Measurements from ENCODE around the gene TUBG2.
"Not testable (repeated sequence)": the region's sequence is repeated elsewhere in the genome, so short reads cannot be mapped to it uniquely, and the experiment has no call there.

The TUBG2 gene

DNA sequence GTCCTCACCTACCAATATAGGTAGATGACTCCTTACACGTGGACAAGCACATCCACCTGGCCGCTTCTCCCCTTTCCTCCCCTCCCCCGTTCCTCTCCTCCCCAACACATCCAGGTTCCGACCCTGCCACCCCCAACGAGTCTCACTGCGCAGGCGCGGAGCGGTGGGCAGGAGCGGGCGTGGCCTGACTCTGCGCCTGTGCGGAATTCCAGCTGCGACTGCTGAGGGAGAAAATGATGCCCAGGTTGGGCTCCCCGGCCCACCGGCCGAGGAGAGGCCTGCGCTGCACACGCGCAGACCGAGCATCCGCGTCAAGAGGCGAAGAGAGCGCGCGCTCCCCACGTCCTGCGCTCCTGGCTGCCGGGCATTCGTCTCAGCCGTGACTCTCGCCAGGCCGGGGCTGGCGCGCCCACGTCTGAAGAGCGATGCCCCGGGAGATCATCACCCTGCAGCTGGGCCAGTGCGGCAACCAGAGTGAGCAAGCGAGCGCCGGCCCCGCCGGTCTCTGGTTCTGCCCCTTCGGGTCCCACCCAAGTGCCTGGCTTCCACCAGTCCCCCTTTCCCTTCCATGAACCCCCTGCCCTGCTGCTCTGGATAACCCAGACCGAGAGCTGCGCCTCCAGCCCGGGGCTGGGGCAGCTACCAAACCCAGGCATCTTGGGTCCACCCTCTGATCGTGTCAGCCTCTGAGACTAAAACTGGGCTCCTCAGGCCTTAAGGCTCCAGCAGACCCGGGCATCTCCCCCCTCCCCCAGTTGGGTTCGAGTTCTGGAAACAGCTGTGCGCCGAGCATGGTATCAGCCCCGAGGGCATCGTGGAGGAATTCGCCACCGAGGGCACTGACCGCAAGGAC lies at the start of gene TUBG2:
TUBG2 (plus strand) TSS at position 206 of the 853 bp plus-strand sequence; CDS start at position 426, 220 bp downstream.
- in situ Hi-C loops (cut with MboI; ENCODE audit: low sequenced_read_pairs) = no loop called here

DNA sequence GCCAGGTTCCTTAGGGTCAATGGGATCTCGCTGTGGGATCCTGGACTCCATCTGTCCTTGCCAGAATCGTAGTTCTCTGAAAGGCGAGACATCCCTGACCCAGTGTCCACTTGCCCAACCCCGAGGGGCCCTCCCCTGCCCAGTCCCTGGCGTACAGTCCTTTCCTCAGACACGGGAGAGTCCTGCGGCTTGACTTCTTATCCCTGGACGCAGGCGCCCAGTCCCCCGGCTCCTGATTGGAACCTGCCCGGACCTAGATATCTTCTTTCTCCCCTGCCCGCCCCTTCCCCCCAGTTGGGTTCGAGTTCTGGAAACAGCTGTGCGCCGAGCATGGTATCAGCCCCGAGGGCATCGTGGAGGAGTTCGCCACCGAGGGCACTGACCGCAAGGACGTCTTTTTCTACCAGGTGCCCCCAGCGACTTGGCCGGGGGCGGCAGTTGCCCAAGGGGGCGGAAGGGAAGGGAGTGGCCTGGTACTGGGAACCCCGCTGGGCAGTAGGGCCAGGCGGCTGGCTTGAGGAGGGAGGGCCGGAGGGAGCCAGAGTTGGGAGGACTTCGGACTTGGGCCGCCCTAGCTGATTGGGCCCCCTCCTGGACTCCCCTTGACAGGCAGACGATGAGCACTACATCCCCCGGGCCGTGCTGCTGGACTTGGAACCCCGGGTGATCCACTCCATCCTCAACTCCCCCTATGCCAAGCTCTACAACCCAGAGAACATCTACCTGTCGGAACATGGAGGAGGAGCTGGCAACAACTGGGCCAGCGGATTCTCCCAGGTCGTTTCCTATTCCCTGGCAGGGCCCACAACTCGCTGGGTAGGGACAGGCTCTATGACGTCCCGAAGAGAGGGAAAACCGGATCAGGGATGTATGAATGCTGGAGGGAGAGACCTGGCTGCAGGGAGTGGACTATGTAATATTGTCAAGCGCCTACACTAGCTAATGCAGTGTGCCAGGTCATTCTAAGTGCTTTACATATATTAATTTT lies 49.0 kb upstream of the TUBG2 start:
- in situ Hi-C loops (cut with MboI; ENCODE audit: low sequenced_read_pairs) = not testable (repeated sequence)

DNA sequence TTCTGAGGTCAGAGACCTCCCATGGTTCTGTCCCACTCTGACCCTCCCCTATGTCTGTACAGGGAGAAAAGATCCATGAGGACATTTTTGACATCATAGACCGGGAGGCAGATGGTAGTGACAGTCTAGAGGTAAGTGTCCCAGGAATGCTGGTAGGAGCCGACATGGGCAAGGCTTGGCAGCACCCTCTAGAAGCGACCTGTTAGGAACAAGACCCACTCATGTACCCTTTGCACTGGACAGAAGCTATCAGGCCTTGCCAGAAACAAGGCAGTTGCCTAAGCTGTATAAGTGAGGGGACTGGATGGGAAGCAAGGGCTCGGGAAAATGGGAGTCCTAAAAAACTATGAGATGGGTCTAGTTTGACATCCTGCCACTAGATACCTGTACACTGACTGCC lies 47.1 kb upstream of the TUBG2 start:
- in situ Hi-C loops (cut with MboI; ENCODE audit: low sequenced_read_pairs) = no loop called here

DNA sequence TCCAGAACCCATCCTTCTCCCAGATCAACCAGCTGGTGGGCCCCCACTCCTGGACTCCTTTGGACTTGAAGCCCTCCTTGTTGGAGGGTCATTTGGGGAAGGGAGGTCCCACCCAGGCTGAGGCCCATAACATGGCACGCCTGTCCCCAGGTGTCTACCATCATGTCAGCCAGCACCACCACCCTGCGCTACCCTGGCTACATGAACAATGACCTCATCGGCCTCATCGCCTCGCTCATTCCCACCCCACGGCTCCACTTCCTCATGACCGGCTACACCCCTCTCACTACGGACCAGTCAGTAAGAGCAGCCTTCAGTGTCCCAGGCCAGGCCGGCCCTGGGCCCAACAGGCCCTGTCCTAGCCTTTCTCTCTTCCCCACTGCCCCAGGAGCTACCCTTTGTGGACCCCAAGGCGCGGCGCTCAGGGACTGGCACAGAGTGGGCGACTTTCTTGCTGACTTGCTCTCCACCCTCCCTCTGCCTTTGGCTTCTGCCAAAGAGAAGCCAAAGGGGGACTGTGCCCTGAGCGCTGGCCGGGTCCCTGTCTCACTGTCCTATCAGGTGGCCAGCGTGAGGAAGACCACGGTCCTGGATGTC lies 45.3 kb upstream of the TUBG2 start:
- in situ Hi-C loops (cut with MboI; ENCODE audit: low sequenced_read_pairs) = no loop called here

DNA sequence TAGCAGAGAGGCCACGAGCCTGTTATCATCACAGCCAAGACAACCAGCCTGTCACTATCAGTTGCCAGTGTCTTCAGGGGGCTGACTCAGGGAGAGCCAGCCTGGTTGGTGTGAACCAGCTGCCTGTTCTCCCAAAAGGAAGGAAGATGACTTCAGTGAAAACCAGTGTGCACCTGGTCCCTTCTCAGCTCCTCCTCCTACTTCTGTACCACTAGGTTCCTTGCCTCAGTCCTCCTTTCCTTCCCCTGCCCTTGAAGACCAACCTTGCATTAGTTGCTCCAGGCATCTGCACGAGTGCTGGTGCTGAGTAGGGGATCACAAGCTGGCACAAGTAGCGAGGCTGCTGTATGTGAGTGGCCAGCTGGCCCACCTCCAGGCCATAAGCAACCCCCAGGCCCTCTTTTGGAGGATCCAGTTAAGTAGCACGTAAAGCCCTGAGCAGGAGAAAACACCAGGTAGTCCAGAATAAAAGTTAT lies 41.1 kb upstream of the TUBG2 start:
- in situ Hi-C loops (cut with MboI; ENCODE audit: low sequenced_read_pairs) = no loop called here

DNA sequence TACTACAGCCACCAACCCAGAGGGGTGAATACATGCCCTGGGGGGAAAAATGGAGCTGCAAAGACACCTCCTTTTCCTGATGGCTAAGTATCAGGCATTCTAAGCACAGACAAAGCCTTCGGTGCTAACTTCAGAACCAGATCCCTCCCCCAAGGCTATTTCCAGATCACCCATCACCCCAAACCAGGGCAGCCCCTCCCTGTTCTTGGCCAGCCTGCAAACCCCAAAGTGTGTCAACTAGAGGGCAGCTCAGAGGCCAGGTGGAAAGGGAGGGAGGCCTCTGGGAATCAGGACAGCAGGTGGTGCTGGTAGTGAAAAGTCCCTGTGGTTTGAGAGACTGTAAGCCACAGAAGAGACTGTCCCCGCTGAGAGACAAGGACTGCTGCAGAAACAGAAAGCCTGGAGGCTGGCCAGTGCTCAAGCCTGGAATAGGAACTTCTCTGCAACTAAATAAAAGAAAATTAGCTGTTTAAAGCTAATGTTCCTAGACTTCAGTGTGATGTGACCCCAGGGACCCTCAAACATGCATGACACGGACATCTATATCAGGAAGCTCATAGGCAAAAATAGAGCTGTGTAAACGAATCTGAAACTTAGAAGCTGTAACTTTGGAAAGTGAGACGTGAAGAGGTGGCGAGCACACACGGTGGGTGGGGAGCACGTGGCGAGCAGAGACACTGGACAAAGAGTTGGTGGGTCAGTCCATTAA lies 40.5 kb upstream of the TUBG2 start:
- in situ Hi-C loops (cut with MboI; ENCODE audit: low sequenced_read_pairs) = no loop called here

DNA sequence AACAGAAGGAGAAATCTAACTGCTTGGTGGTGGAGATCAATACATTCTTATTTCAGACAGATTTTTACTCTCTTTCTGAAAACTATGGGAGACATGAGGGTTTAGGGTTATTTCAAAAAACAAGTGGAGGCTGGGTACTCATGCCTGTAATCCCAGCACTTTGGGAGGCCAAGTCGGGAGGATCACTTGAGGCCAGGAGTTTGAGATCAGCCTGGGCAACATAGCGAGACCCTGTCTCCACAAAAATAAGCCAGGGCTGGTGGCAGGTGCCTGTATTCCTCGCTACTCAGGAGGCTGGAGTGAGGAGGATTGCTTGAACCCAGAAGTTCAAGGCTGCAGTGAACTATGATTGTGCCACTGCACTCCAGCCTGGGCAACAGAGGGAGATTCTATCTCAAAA lies 37.1 kb upstream of the TUBG2 start:
- in situ Hi-C loops (cut with MboI; ENCODE audit: low sequenced_read_pairs) = not testable (repeated sequence)

DNA sequence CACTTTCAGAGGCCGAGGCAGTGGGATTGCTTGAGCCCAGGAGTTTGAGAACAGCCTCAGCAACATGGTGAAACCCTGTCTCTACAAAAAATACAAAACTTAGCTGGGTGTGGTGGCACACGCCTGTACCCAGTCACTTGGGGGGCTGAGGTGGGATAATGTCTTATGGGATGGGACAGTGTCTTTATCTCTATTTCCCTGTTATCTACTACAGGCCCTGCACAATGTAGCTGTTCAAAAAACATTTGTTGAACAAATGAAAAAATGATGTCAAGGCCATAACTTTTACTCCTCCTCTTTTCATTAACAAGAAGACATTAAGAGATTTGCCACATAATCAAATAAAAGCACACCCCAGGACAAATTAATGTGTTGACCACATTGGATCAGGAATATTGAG lies 35.8 kb upstream of the TUBG2 start:
- in situ Hi-C loops (cut with MboI; ENCODE audit: low sequenced_read_pairs) = no loop called here

DNA sequence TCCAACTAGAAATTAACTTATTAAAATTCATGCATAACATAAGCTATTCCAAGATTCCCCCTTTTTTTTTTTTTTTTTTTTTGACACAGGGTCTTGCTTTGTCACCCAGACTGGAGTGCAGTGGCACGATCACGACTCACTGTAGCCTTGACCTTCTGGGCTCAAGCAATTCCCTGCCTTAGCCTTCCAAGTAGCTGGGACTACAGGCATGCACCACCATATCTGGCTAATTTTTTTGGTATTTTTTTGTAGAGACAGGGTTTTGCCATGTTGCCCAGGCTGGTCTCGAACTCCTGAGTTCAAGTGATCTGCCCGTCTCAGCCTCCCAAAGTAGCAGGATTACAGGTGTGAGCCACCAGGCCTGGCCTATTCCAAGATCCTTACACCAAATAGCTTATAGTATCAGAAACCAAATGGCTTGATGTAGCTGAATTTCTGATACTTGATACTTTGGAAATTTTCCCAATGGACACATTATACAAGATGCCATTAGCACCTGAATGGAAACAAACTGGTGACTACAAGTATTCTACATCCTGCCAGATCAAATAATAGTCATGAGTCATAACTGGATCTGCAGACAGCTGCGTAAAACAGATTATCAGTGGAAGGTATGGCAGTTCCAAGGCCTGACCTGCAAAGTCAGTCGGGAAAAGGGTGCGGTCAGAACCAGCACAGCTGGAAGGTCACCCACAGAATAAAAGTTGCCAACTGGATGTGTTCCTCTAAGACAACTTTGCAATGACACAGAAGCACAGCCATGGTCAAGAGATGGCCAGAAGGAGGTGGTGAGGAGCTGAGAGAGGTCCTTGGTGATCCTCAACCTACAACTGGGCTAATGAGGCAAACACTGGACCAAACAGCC lies 35.1 kb upstream of the TUBG2 start:
- in situ Hi-C loops (cut with MboI; ENCODE audit: low sequenced_read_pairs) = no loop called here

DNA sequence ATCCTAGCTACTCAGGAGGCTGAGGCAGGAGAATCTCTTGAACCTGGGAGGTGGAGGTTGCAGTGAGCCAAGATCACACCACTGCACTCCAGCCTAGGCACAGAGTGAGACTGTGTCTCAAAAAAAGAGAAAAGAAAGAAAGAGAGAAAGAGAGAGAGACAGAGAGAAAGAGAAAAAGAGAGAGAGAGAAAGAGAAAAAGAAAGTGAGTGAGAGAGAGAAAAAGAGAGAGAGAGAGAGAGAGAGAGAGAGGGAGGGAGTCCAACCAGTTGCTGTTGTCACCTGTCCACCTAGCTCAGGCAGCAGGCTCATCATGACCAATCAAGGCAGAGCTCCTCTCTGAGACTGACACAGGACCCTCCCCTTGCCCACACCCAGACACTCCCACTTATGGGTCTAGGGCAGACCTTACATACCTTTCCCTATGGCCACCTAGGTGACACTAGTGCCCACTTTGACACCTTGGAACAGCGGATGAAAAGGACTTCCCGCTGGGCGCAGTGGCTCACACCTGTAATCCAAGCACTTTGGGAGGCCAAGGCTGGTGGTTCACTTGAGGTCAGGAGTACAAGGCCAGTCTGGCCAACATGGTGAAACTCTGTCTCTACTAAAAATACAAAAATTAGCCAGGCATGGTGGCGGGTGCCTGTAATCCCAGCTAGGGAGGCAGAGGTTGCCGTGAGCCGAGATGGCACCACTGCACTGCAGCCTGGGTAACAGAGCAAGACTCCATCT lies 31.9 kb upstream of the TUBG2 start:
- in situ Hi-C loops (cut with MboI; ENCODE audit: low sequenced_read_pairs) = not testable (repeated sequence)

DNA sequence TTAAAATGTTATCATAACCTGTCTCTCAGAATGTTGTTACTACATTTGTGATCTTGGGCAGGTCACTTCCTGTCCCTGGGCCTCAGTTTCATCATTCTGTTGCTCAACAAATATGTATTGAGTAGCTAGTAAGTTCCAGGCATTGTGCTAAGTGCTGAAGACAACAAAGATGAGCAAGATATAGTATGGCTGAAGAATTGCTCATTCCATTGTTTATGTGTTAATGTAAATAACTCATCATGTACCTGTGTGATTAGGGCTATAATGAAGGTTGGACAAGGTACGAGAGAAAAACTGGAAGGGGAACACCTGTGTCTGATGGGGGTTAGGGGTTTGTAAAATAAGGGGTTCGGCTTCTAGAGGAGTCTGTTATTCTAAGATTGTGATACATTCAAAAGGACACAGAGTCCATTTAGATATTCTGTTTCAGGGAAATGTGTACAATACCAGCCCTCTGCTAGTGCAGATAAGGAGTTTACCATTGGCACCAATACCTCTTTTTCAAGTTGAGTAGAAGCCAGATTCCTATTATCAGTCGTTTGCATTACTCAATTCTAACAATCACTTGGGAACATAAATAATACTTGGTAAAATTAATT lies 29.6 kb upstream of the TUBG2 start:
- in situ Hi-C loops (cut with MboI; ENCODE audit: low sequenced_read_pairs) = no loop called here

DNA sequence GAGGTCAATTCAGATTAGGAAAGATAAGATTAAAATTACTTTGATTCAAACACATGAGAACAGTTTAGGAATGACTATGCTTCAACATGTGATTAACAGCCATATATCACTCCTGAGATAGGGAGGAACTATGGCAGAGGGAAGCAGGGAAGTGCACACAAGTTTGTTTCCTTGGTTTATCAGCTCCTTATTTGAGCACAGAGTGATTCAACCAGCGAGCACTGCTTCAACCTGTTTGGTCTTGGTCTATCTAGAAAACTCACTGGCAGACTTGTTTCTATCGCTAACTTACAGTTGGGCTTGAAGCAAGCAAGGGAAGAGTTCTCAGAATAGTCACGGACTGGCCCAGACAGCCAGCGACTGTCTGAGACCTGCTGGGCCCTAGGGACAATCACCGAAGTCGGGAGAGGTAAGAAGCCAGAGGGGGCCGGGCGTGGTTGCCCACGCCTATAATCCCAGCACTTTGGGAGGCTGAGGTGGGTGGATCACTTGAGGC lies 26.1 kb upstream of the TUBG2 start:
- in situ Hi-C loops (cut with MboI; ENCODE audit: low sequenced_read_pairs) = no loop called here

DNA sequence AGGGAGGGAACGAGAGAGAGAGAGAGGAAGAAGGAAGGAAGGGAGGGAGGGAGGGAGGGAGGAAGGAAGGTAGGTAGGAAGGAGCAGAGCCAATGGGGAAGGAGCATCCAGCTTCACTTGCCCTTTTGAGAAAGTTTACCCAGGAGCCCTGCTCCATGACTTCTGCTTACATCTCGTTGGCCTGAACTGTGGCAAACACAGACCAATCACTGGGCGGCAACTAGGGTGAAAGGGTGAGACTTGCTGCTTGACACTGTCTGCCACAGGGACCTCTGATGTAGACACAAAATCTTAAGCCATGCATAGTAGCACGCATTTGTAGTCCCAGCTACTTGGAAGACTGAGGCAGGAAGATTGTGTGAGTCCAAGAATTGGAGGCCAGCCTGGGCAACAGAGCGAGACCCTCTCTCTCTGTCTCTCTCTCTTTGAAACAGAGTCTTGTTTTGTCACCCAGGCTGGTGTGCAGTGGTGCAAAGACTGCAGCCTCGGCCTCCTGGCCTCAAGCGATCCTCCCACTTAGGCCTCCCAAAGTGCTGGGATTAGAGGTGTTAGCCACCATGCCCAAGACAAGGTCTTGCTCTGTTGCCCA lies 19.5 kb upstream of the TUBG2 start:
- in situ Hi-C loops (cut with MboI; ENCODE audit: low sequenced_read_pairs) = no loop called here

DNA sequence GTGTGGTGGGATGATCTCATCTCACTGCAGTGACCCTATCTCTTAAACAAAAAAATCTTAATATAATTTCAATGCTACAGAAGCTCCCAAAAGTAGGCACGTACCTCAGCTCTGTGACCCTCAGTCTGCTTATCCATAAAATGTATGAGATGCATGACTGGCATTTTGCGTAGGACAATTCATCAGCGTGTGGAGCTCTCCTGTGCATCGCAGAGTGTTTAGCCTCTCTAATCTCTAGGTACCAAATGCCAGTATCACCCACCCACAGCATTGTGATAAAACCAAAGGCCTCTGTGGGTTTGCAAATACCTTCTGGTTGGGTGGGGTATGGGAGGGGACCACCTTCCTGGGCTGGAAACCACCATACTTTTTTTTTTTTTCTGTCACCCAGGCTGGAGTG lies 19.0 kb upstream of the TUBG2 start:
- in situ Hi-C loops (cut with MboI; ENCODE audit: low sequenced_read_pairs) = no loop called here

DNA sequence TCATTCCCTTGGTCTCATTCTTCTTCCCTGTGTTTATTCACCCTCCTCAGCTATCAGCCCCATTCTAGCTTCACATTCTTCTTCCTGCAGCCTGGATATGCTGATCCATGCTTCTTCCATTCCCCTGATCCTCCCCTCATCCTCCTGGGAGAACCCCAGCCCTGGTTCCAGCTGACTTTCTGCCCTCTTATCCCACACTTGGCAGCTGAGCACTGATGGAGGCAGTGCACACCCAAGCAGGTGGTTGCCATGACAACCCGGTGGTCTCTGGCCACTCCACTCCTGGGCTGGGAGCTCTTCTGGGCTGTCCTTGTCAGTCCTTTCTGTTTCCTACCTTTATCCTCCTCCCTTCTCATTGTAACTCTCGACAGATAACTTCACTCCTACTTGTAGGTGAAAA lies 16.7 kb upstream of the TUBG2 start:
- in situ Hi-C loops (cut with MboI; ENCODE audit: low sequenced_read_pairs) = no loop called here

DNA sequence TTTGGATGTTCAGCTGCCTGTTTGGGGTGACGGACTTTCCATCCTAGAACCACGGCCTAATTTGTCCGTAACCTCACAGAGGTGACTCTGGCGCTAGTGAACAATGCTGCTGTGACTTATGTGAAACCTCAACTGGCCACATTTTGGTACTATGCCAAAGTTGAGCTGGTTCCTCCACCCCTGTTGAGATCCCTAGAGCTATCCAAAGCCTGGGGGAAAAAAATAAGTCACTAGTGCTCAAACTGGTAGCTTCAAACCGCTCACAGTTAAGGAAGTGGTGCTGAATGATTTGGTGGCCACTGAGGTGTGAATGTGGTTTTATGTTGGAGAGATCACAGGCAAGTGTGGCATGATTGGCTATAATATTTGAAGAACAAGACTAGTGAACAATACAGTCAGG lies 11.3 kb upstream of the TUBG2 start:
- in situ Hi-C loops (cut with MboI; ENCODE audit: low sequenced_read_pairs) = no loop called here

DNA sequence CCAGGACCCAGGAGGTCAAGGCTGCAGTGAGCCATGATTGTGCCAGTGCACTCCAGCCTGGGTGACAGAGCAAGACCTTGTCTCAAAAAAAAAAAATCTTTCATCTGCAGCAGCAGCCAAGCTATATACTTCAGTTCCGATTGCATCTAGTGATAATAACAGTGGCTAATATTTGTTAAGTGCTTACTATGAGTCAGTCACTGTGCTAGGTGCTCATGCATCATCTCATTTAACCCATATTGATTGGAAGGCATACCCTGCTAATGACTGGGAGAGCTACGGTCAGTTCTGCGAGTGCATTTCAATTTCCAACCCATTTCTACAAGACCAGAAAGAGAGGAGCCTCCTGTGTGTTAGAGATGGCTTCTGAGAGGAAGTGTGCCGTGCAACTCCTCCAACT lies 7.7 kb upstream of the TUBG2 start:
- in situ Hi-C loops (cut with MboI; ENCODE audit: low sequenced_read_pairs) = no loop called here

All from hTERT RPE-1 (cell line).